ENCODE results near the gene TTC28.

The TTC28 gene

GRCh38 chr22:28637225-28637624, 42.4 kb downstream of the TTC28 start:
- no peak for TF ChIP-seq CTCF (IDR thresholded peaks at IDR 0.05; ENCODE audit: low read depth, low read length, missing control alignments)
- DNase-seq (ENCODE audit: low read depth): no peak
- H3K4me3 ChIP-seq (ENCODE audit: low read depth, low read length): no peak overlapping the region

GRCh38 chr22:28630177-28630574, 49.5 kb downstream of the TTC28 start:
- no peak for TF ChIP-seq CTCF (IDR thresholded peaks at IDR 0.05; ENCODE audit: low read depth, low read length, missing control alignments)
- no peak overlapping the region for H3K4me3 ChIP-seq (ENCODE audit: low read depth, low read length)
- no peak for DNase-seq (ENCODE audit: low read depth)

- DNase-seq (ENCODE audit: low read depth): no peak
- no peak for TF ChIP-seq CTCF (IDR thresholded peaks at IDR 0.05; ENCODE audit: low read depth, low read length, missing control alignments)
- H3K4me3 ChIP-seq (ENCODE audit: low read depth, low read length): no peak overlapping the region
Observed at GRCh38 chr22:28629420-28630176, 50.0 kb downstream of the TTC28 start.

- no peak for DNase-seq (ENCODE audit: low read depth)
- H3K4me3 ChIP-seq (ENCODE audit: low read depth, low read length): no peak overlapping the region
- TF ChIP-seq CTCF (IDR thresholded peaks at IDR 0.05; ENCODE audit: low read depth, low read length, missing control alignments): no peak
Observed at GRCh38 chr22:28628766-28629165, 50.9 kb downstream of the TTC28 start.

GRCh38 chr22:28627791-28628190, 51.8 kb downstream of the TTC28 start:
- no peak for DNase-seq (ENCODE audit: low read depth)
- no peak overlapping the region for H3K4me3 ChIP-seq (ENCODE audit: low read depth, low read length)
- no peak for TF ChIP-seq CTCF (IDR thresholded peaks at IDR 0.05; ENCODE audit: low read depth, low read length, missing control alignments)

GRCh38 chr22:28620244-28620922, 59.3 kb downstream of the TTC28 start:
- DNase-seq (ENCODE audit: low read depth): no peak
- no peak for TF ChIP-seq CTCF (IDR thresholded peaks at IDR 0.05; ENCODE audit: low read depth, low read length, missing control alignments)
- H3K4me3 ChIP-seq (ENCODE audit: low read depth, low read length): no peak overlapping the region
